Ovary (tissue), 9 donors: ENCODE measurements around the gene TMEM222. TPM values are rescaled to one million over a fixed set of nuclear protein-coding genes. Genes with fewer than 3 reads are reported as not detected.

Experiments used
- DNase-seq, 5 donors: peaks; one replicate each; pipeline ENCODE4 v3.0.0-alpha.2; 2019 to 2020
- H3K27ac ChIP-seq, 2 donors: fragments of 200-600 bp; one replicate each; pipeline versions ENCODE4 v1.5.1 to v1.8.0; 2019 to 2022
- H3K27me3 ChIP-seq: fragments of 200-600 bp; one replicate; pipeline ENCODE4 v1.8.0; 2022
- H3K36me3 ChIP-seq: fragments of 200-600 bp; sonication (generic); one replicate; pipeline ENCODE4 v1.5.1; 2019
- H3K4me1 ChIP-seq: one replicate; pipeline ENCODE4 v1.8.1; 2013; ENCODE audit warnings: mild to moderate bottlenecking, moderate library complexity; ENCODE audit not compliant: insufficient read depth
- H3K4me3 ChIP-seq: fragments of 200-600 bp; sonication (generic); one replicate; pipeline ENCODE4 v1.5.1; 2017
- H3K9me3 ChIP-seq, 2 donors: fragments of 200-600 bp in 1 of 2; sonication (generic) in 1 of 2; one replicate each; pipeline versions ENCODE4 v1.5.1 to v1.8.1; 2013 to 2019; ENCODE audit warnings: mild to moderate bottlenecking in 1 of 2, moderate library complexity in 1 of 2
- EP300 ChIP-seq: sonication (generic); formaldehyde crosslinking; IDR thresholded peaks from one replicate; pipeline ENCODE4 v1.6.1; 2017; ENCODE audit warnings: antibody characterized with exemption
- POLR2A ChIP-seq: fragments of 450-650 bp; IDR thresholded peaks from one replicate; pipeline ENCODE4 v1.6.1; 2017; ENCODE audit warnings: antibody characterized with exemption, mild to moderate bottlenecking, moderate library complexity
- WGBS, 3 donors: extraction: QIAGEN DNeasy Blood & Tissue Kit in 1 of 3; methylation state at CpG; one replicate each; pipeline versions ENCODE4 v1.1.5 to v1.1.7; 2013 to 2017; 5-methylcytosine and 5-hydroxymethylcytosine counted together
- intact Hi-C, 4 donors: fragments of 100-400 bp; cut with DNase I; formaldehyde crosslinking; loops; one replicate each; pipeline versions ENCODE4 v1.11.0 to v1.15.1; 2022 to 2023
- polyA plus RNA-seq, 2 donors: library from polyadenylated mRNA; stranded (reverse); fragments of 200-250 nt in 1 of 2; fragments of 350-450 nt in 1 of 2; fragmentation: Illumina TruSeq in 1 of 2; extraction: RNeasy Lipid Tissue Mini Kit (QIAGEN cat#74804) in 1 of 2; gene quantifications; one replicate each; pipeline ENCODE4 v1.2.3, GENCODE V29; 2013 to 2014
- total RNA-seq, 7 donors: library from RNA; depleted of rRNA in 2 of 7; stranded (reverse); fragments of >200 nt in 2 of 7; fragmentation: NEBNext Ultra II Directional in 3 of 7; extraction: Animal tissue kit (Norgen Biotek cat#: 25700) in 3 of 7; gene quantifications; one replicate each; pipeline versions ENCODE4 v1.1.0 to v1.2.4, GENCODE V29; 2016 to 2023
- TF ChIP-seq, protein P1 (sequence below), 3 donors: fragments of 450-650 bp in 2 of 3; fragments of 200-600 bp in 1 of 3; IDR thresholded peaks; one replicate each; pipeline versions ENCODE4 v1.5.1 to v1.8.0; 2016 to 2022; ENCODE audit warnings: antibody characterized with exemption in 3 of 3, mild to moderate bottlenecking in 1 of 3
- donor health status: DM: no; HTN: no; CAD: no; lungs with moderate emphysema.
- donor health status: DM: no; HTN: no; CAD: no.
- donor health status: Bipolar disorder and iron deficiency.
- donor health status: DM: yes; HTN: yes; CAD: no.
- donor health status: DM: no; HTN: no; CAD: no.
- donor health status: DM: yes; HTN: yes; CAD: no.

TMEM222 gene
- total and polyA plus RNA-seq, 9 donors = 12.9 to 52.5 (median 36.5) TPM

DNA sequence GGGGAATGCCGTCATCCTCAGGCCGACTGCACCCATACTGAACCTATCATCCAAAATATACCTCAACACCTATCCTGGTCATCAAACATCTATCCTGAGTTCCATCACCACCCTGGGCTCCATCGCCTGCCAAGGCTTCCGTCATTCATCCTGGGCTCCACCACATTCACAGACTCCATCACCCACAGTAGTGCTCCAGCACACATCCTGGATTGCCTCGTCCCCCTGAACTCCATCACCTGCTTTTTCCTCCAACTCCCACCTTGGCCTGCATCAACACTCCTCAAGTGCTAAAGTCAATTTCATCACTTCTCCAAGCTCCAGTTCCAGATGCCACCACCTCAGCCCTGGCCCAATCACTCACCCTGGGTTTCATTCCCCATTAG is 37.0 kb downstream of the TMEM222 start:
- 97 to 98% (median 97%) methylated on average over 5 of the region's 5 CpGs for WGBS, 3 donors
- TF ChIP-seq, protein P1, sequence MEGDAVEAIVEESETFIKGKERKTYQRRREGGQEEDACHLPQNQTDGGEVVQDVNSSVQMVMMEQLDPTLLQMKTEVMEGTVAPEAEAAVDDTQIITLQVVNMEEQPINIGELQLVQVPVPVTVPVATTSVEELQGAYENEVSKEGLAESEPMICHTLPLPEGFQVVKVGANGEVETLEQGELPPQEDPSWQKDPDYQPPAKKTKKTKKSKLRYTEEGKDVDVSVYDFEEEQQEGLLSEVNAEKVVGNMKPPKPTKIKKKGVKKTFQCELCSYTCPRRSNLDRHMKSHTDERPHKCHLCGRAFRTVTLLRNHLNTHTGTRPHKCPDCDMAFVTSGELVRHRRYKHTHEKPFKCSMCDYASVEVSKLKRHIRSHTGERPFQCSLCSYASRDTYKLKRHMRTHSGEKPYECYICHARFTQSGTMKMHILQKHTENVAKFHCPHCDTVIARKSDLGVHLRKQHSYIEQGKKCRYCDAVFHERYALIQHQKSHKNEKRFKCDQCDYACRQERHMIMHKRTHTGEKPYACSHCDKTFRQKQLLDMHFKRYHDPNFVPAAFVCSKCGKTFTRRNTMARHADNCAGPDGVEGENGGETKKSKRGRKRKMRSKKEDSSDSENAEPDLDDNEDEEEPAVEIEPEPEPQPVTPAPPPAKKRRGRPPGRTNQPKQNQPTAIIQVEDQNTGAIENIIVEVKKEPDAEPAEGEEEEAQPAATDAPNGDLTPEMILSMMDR (IDR thresholded peaks at IDR 0.05) = no peak
- TF ChIP-seq POLR2A (no peak), EP300 (no peak)
- H3K4me1 ChIP-seq = peaks cover 3% of the 10 kb centered on the region
- H3K27ac ChIP-seq = no peak overlapping the region
- H3K9me3 ChIP-seq = no peaks in the 10 kb centered on the region
- H3K36me3 ChIP-seq = no peaks in the 10 kb centered on the region
- intact Hi-C loops = loop anchor here (2.0 to 10.0 kb wide), 5 partner anchors 32 to 54 kb away; partner anchors contain the start of genes GPR3 (in 2 of the 4) and TMEM222 (in 1 of the 4)
- no peak overlapping the region for H3K4me3 ChIP-seq
- H3K27me3 ChIP-seq = no peaks in the 10 kb centered on the region
- DNase-seq = no peak

DNA sequence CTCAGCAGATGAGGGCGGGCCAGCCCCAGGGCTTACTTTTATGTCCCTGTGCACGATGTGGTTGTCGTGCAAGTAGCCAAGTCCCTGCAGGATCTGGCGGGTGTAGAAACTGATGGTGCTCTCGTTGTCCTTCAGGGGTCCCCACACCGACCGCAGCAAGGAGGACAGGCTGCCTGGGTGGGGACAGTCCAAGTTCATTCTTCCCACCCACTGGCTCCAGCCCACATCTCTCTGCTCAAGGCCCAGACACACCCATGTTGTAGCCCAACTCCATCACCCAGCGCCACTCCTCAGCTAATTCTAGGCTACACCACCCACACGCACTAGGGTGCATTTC is 37.8 kb downstream of the TMEM222 start:
- TF ChIP-seq, protein P1 (IDR thresholded peaks at IDR 0.05) = no peak
- TF ChIP-seq EP300 = no peak
- no peak for TF ChIP-seq POLR2A
- H3K36me3 ChIP-seq = no peaks in the 10 kb centered on the region
- intact Hi-C loops = loop anchor here (2.0 to 10.0 kb wide), 5 partner anchors 31 to 55 kb away; partner anchors contain the start of genes GPR3 (in 2 of the 4) and TMEM222 (in 1 of the 4)

DNA sequence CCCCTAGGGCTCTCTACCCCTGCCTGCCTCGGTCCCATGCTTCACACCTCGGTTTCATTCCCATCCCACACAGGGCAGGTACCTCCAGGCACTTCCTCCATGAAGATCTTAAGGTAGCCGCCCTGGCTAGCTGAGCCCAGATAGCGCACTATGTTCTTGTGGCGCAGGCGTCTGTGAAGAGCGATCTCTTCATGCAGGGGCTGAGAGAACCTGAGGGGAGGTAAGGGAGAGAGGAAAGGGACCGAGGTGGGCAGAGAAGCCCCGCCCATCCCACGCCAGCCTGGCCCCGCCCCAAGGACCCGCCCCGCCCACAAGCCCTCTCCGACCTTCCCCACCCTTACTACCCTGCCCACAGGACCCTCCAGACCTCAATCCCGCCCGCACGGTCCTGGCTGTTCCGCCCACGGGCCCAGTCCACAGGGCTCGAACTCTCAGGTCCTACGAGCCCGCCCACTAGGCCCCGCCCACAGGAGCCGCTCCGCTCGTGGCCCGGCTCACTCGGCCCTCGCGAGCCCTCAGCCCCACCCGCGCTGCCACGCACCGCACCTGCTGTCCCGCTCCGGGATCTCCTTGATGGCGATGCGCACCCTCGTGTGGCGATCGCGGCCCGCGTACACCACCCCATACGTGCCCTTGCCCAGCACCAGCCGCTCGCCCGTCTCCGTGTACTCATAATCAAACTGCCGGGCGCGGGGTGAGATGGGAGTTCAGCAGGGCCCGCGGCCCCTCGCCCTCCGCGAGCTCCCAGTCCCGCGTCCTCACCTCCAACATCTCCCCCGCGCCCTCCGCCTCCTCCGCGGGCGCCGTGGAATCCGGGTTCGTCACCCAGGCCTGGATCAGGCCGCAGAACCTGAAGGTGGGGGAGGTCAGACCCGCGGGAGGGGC is 38.4 kb downstream of the TMEM222 start:
- Histone ChIP-seq H3K4me1 (peaks cover 7% of the 10 kb centered on the region), H3K9me3 (no peaks in the 10 kb centered on the region), H3K4me3 (no peak overlapping the region), H3K27ac (no peak overlapping the region), H3K27me3 (no peaks in the 10 kb centered on the region), H3K36me3 (no peaks in the 10 kb centered on the region)
- DNase-seq = no peak
- intact Hi-C loops = no loop called here
- 36 to 62% (median 50%) methylated on average over 71 of the region's 71 CpGs for WGBS, 3 donors
- no peak for TF ChIP-seq EP300
- TF ChIP-seq, protein P1 (IDR thresholded peaks at IDR 0.05) = no peak
- TF ChIP-seq POLR2A = no peak

More for the DNA sequence above, 37.8 kb downstream of the TMEM222 start:
- Histone ChIP-seq H3K4me1 (peaks cover 3% of the 10 kb centered on the region), H3K9me3 (no peaks in the 10 kb centered on the region), H3K27me3 (no peaks in the 10 kb centered on the region), H3K4me3 (no peak overlapping the region), H3K27ac (no peak overlapping the region)
- 73 to 89% (median 84%) methylated on average over 9 of the region's 9 CpGs for WGBS, 3 donors
- DNase-seq = no peak

DNA sequence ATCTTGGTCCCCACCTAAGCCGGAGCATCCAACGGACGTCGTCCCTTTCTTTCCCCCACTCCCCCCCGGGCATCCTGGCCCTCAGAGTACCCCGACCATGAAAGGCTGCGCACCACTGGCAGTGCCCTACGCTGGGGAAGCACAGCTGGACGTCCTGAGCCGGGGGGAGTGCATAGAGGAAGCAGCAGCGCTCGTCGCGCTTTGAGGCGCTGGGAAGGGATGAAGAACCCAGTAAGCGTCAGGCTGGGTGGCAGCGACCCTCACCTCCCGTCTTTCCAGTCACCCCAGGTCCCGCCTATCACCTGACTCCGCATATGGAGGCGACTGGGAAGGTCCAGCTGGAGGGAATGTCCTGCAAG is 39.1 kb downstream of the TMEM222 start:
- H3K9me3 ChIP-seq = no peaks in the 10 kb centered on the region
- no peaks in the 10 kb centered on the region for H3K36me3 ChIP-seq
- WGBS, 3 donors = 86 to 93% (median 87%) methylated on average over 20 to 21 of the region's 21 CpGs
- DNase-seq = no peak
- no peaks in the 10 kb centered on the region for H3K27me3 ChIP-seq
- H3K4me3 ChIP-seq = no peak overlapping the region
- no peak overlapping the region for H3K27ac ChIP-seq
- peaks cover 7% of the 10 kb centered on the region for H3K4me1 ChIP-seq
- intact Hi-C loops = no loop called here
- no peak for TF ChIP-seq POLR2A
- no peak for TF ChIP-seq EP300
- TF ChIP-seq, protein P1 (IDR thresholded peaks at IDR 0.05) = no peak
